Right lung (tissue), 5 donors: ENCODE measurements around the gene ALAS1. TPM values are rescaled to one million over a fixed set of nuclear protein-coding genes. Genes with fewer than 3 reads are reported as not detected.

Experiments
- DNase-seq, 2 donors: peaks; one replicate each; pipeline ENCODE4 v3.0.0-alpha.2; 2013
- polyA plus RNA-seq, 5 donors: library from polyadenylated mRNA; unstranded; fragments of 120-200 nt; gene quantifications; one replicate each; pipeline versions ENCODE4 v1.2.1 to v1.2.3, GENCODE V29; 2013; ENCODE audit warnings: inconsistent platforms in 1 of 5, low replicate concordance in 1 of 5; ENCODE audit not compliant: insufficient read length in 5 of 5, insufficient read depth in 1 of 5

ALAS1 gene
- polyA plus RNA-seq, 5 donors, result 36.0 to 41.9 (median 39.3) TPM

GRCh38 chr3:52232279-52233107 is 34.5 kb downstream of the ALAS1 start:
- DNase-seq, result no peak

GRCh38 chr3:52233108-52233591 is 35.2 kb downstream of the ALAS1 start:
- DNase-seq, result no peak

- DNase-seq, result no peak
These were observed 36.0 kb downstream of the ALAS1 start for GRCh38 chr3:52233968-52234367.

- DNase-seq, result no peak
These were observed 36.8 kb downstream of the ALAS1 start for GRCh38 chr3:52234516-52235447.

GRCh38 chr3:52236424-52236886 is 38.5 kb downstream of the ALAS1 start:
- DNase-seq, result no peak

GRCh38 chr3:52237006-52237656 is 39.2 kb downstream of the ALAS1 start:
- no peak for DNase-seq

GRCh38 chr3:52237657-52238172 is 39.8 kb downstream of the ALAS1 start:
- DNase-seq, result no peak

GRCh38 chr3:52238193-52238760 is 40.3 kb downstream of the ALAS1 start:
- no peak for DNase-seq

- peak; percentile 84 for DNase-seq
These were observed 41.1 kb downstream of the ALAS1 start, which contains the start of gene TWF2 for GRCh38 chr3:52238761-52239701. Gene TWF2 (minus strand): TSS chr3:52239158. CDS start chr3:52239016, 142 bp downstream.

- no peak for DNase-seq
These were observed 42.3 kb downstream of the ALAS1 start for GRCh38 chr3:52240059-52240885.

- no peak for DNase-seq
These were observed 43.0 kb downstream of the ALAS1 start for GRCh38 chr3:52240886-52241370.

- DNase-seq, result no peak
These were observed 44.1 kb downstream of the ALAS1 start for GRCh38 chr3:52242039-52242438.

- DNase-seq, result no peak
These were observed 46.0 kb downstream of the ALAS1 start for GRCh38 chr3:52243791-52244628.

- DNase-seq, result peak in 1 of 2 donors; percentile 56
These were observed 47.6 kb downstream of the ALAS1 start, which contains the start of gene PPM1M for GRCh38 chr3:52245322-52246263. Gene PPM1M (plus strand): TSS chr3:52245759. CDS start chr3:52245825, 66 bp downstream.

GRCh38 chr3:52246264-52246620 is 48.3 kb downstream of the ALAS1 start:
- DNase-seq, result no peak

GRCh38 chr3:52246728-52247408 is 48.9 kb downstream of the ALAS1 start:
- DNase-seq, result no peak
